Measurements from ENCODE around the gene SUCLG2. TPM values are rescaled to one million over a fixed set of nuclear protein-coding genes. Genes with fewer than 3 reads are reported as not detected.

Gene SUCLG2
- total RNA-seq, 2 experiments from 2014 or later: 28.3 to 44.7 TPM

GRCh38 chr3:67453628-67454027 is 200.8 kb downstream of the SUCLG2 start:
- BruUV-seq (replicated peaks): no TSS peak

GRCh38 chr3:67450153-67450552 is 204.3 kb downstream of the SUCLG2 start:
- no TSS peak for BruUV-seq (replicated peaks)
- no peaks in the 10 kb centered on the region for H4K20me1 ChIP-seq (ENCODE audit: insufficient read depth, low read length)
- TF ChIP-seq CTCF (conservative IDR thresholded peaks at IDR 0.05; ENCODE audit: low read length) (no peak), EZH2phosphoT487 (IDR thresholded peaks at IDR 0.05; ENCODE audit: borderline replicate concordance, low read depth, low read length) (no peak)
- H3K9me3 ChIP-seq (ENCODE audit: low read length): no peaks in the 10 kb centered on the region
- POLR2A ChIA-PET: interaction anchor here (0.6 to 0.7 kb wide), 2 partner anchors 126 to 521 kb away, joined by 4 read pairs; no protein-coding TSS in a partner anchor
- no peak overlapping the region for H3K4me2 ChIP-seq (ENCODE audit: low read length)
- no peak for DNase-seq (ENCODE audit: low spot score)
- no peak overlapping the region for H3K27ac ChIP-seq (ENCODE audit: low read depth, low read length, poor library complexity, severe bottlenecking)
- H3K9me2 ChIP-seq (ENCODE audit: insufficient read depth, low read length): no peaks in the 10 kb centered on the region
- CTCF ChIA-PET (ENCODE audit: unreplicated experiment): no interaction called here
- H3K36me3 ChIP-seq (ENCODE audit: insufficient read depth, low read length): no peaks in the 10 kb centered on the region
- intact Hi-C loops (cut with micrococcal nuclease; ENCODE audit: unreplicated experiment): no loop called here
- no peak overlapping the region for H3K4me3 ChIP-seq (ENCODE audit: low read depth, low read length, poor library complexity, severe bottlenecking)
- H3K79me2 ChIP-seq (ENCODE audit: insufficient read depth, low read depth, low read length): no peaks in the 10 kb centered on the region
- H3K4me1 ChIP-seq (ENCODE audit: insufficient read depth, low read length, poor library complexity, severe bottlenecking): no peaks in the 10 kb centered on the region
- H2AFZ ChIP-seq (ENCODE audit: low read length): no peak overlapping the region

More at GRCh38 chr3:67453628-67454027, 200.8 kb downstream of the SUCLG2 start:
- Histone ChIP-seq H4K20me1 (ENCODE audit: insufficient read depth, low read length) (no peaks in the 10 kb centered on the region), H3K4me3 (ENCODE audit: low read depth, low read length, poor library complexity, severe bottlenecking) (no peak overlapping the region), H3K4me2 (ENCODE audit: low read length) (no peak overlapping the region), H3K79me2 (ENCODE audit: insufficient read depth, low read depth, low read length) (no peaks in the 10 kb centered on the region), H3K36me3 (ENCODE audit: insufficient read depth, low read length) (no peaks in the 10 kb centered on the region), H3K27ac (ENCODE audit: low read depth, low read length, poor library complexity, severe bottlenecking) (no peak overlapping the region), H3K9me2 (ENCODE audit: insufficient read depth, low read length) (no peaks in the 10 kb centered on the region), H2AFZ (ENCODE audit: low read length) (no peak overlapping the region), H3K9me3 (ENCODE audit: low read length) (no peaks in the 10 kb centered on the region), H3K4me1 (ENCODE audit: insufficient read depth, low read length, poor library complexity, severe bottlenecking) (no peaks in the 10 kb centered on the region)
- ChIA-PET POLR2A (interaction anchor here (0.7 kb wide), 1 partner anchor 16 kb away, joined by 3 read pairs; no protein-coding TSS in a partner anchor), CTCF (ENCODE audit: unreplicated experiment) (no interaction called here)
- intact Hi-C loops (cut with micrococcal nuclease; ENCODE audit: unreplicated experiment): no loop called here
- TF ChIP-seq EZH2phosphoT487 (IDR thresholded peaks at IDR 0.05; ENCODE audit: borderline replicate concordance, low read depth, low read length): no peak
- no peak for TF ChIP-seq CTCF (conservative IDR thresholded peaks at IDR 0.05; ENCODE audit: low read length)
- no peak for DNase-seq (ENCODE audit: low spot score)

GRCh38 chr3:67447393-67447792 is 207.0 kb downstream of the SUCLG2 start:
- CTCF ChIA-PET (ENCODE audit: unreplicated experiment): no interaction called here
- H3K4me3 ChIP-seq (ENCODE audit: low read depth, low read length, poor library complexity, severe bottlenecking): no peak overlapping the region
- BruUV-seq (replicated peaks): no TSS peak
- intact Hi-C loops (cut with micrococcal nuclease; ENCODE audit: unreplicated experiment): no loop called here
- TF ChIP-seq EZH2phosphoT487 (IDR thresholded peaks at IDR 0.05; ENCODE audit: borderline replicate concordance, low read depth, low read length): no peak
- no peak for TF ChIP-seq CTCF (conservative IDR thresholded peaks at IDR 0.05; ENCODE audit: low read length)
- H3K9me2 ChIP-seq (ENCODE audit: insufficient read depth, low read length): no peaks in the 10 kb centered on the region
- POLR2A ChIA-PET: interaction anchor here (0.6 kb wide), 1 partner anchor 128 kb away, joined by 3 read pairs; no protein-coding TSS in a partner anchor
- no peak overlapping the region for H3K27ac ChIP-seq (ENCODE audit: low read depth, low read length, poor library complexity, severe bottlenecking)
- no peaks in the 10 kb centered on the region for H3K79me2 ChIP-seq (ENCODE audit: insufficient read depth, low read depth, low read length)
- no peaks in the 10 kb centered on the region for H3K4me1 ChIP-seq (ENCODE audit: insufficient read depth, low read length, poor library complexity, severe bottlenecking)
- H3K4me2 ChIP-seq (ENCODE audit: low read length): no peak overlapping the region
- H4K20me1 ChIP-seq (ENCODE audit: insufficient read depth, low read length): no peaks in the 10 kb centered on the region
- DNase-seq (ENCODE audit: low spot score): no peak
- H3K9me3 ChIP-seq (ENCODE audit: low read length): no peaks in the 10 kb centered on the region
- no peak overlapping the region for H2AFZ ChIP-seq (ENCODE audit: low read length)
- no peaks in the 10 kb centered on the region for H3K36me3 ChIP-seq (ENCODE audit: insufficient read depth, low read length)

Data from OCI-LY7 (cell line).